NCI-H1417 treated with DMSO at 0.1 percent for 48 hours (cell line): ENCODE measurements around the gene UNC5CL.
"Not testable (repeated sequence)": the region's sequence is repeated elsewhere in the genome, so short reads cannot be mapped to it uniquely, and the experiment has no call there.

ENCODE experiments used
- DNase-seq: peaks from one replicate; lab custom pipeline; 2025; lab: John Stamatoyannopoulos, UW

UNC5CL gene

DNA sequence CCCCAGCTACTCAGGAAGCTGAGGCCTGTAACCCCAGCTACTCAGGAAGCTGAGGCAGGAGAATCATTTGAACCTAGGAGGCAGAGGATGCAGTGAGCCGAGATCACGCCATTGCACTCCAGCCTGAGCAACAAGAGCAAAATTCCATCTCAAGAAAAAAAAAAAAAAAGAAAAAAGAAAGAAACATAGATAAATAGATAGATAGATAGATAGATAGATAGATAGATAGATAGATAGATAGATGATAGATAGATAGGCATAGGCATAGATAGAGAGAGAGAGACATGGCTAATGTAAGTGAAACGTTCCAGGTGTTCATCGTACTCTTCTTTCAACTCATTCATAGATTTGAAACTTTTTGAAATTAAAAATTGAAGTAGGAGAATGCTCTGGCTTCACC is 32.0 kb downstream of the UNC5CL start:
- DNase-seq = not testable (repeated sequence)

- not testable (repeated sequence) for DNase-seq
These were observed 32.8 kb downstream of the UNC5CL start for GRCh38 chr6:41006217-41006616.

DNA sequence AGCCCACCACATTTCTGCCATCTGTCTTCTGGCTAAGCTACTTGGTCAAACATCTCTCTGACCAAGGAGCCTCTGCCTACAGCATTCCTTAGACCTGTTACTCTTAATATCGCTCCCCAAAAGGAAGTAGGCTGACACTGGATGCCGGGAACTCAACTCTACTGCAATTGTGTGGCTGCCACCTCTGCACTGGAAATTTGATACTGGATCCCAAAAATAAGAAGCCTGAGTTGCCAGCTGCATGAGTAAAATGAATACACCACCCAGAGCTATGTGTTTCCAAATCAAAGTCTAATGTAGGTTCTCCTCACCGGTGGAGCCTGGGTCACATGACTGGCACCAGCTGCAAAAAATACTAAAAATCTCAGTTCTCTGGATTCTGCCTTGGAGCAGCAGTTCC is 36.9 kb downstream of the UNC5CL start:
- DNase-seq = no peak

DNA sequence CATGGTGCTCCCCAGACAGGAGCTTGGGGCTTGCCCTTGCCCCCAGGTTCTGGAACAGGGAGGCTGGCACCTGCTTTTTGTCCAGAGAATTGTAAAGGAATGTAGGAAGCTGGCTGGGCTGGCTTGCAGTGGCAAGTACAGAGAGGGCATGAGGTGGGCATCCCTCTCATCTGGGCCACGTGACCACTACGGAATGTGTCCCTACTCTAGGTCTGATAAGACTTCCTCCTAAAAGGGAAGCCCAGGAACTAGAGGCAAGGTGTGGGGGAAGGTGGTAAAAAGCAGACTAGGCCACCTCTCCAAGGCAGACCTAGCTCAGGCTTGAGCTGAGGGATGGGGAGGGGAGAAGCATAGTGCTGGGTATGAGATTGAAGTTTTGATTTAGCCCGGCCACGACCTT is 38.8 kb downstream of the UNC5CL start:
- DNase-seq = no peak

GRCh38 chr6:40999569-40999968 is 39.5 kb downstream of the UNC5CL start:
- no peak for DNase-seq

DNA sequence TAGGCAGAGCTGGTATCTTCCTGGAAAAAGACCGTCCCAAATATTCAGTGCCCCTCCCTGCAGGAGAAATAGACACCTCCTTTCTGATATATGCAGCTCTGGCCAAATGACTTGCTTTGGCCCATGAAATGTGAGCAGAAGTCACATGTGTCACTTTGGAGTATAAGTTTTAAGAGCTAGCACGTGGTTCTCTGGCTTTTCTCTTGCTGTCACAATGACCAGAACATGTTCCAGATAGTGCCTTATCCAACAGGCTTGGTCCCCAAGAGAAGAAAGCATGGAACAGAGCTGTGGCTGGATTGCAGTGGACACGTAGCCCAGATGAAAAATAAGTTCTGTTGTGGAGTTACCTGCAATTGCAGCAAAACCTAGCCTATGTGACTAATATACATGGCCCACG is 40.4 kb downstream of the UNC5CL start:
- no peak for DNase-seq

- DNase-seq = no peak
These were observed 41.6 kb downstream of the UNC5CL start for GRCh38 chr6:40997234-40997957.

DNA sequence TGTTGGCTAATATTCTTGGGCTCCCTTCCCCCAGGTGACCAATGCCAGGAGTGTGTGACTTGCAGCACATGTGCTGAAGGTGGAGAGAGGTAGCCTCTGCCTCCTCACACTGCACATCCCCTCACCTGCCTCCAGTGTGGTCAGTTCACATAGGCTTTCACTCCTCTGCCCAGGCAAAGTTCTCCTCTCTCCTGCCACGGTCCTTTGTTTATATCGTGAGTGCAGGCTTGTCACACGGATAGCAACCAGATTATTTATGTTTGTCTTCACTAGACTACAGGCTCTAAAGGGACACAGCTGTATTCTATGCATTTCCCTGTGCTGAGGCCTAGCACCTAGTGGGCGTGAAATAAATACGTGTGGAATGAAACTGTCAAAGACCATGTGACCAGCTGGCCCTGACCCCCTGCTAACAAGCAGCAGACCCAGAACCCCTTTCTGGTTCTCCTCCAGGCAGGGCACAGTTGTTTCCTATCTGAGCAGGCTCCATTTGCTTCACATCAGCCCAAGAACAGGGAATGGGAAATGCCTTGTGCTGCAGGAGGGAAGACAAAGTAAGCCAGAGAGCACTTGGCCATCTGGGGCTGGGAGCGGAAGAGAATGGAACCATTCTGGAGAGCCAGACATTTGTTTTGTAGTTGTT is 42.3 kb downstream of the UNC5CL start:
- no peak for DNase-seq

DNA sequence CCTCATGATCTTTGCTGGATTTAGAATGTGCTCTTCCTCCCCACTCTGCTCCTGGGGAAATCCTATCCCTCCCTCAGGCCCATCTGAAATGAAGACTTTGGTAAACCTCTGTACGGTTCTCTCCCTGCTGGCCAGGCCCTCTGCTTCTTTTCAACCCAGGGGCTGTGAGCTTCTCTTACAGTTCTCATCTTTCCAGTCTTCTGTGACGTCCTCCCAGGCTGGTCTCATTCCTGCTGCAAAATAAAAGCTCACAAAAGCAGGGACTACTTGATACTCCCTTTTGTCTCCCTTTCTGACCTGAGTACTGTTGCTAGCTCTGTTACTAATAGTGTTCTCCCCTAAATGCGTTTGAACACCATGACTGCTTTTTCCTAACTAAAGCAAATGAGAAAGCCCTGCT is 46.3 kb downstream of the UNC5CL start:
- no peak for DNase-seq

DNA sequence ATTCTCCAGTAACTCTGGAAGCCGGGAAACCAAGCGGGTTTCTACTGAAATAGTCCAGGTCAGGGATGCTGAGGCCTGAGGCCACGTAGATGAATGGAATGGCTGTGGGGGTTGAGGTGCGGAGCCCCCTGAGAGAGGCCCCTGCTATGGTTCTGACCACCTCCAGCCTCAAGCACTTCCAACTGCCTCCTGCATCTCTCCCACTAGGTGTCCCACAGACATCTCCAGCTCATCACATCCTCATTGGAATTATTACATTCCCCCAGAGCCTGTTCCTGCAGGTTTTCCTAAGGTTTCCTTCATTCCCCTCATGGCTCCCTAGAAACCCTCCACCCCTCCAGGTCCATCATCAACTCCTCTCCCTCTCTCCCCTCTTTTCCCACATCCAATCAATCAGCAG is 48.7 kb downstream of the UNC5CL start:
- DNase-seq = no peak

GRCh38 chr6:40989204-40990169 is 49.5 kb downstream of the UNC5CL start:
- DNase-seq = no peak

DNA sequence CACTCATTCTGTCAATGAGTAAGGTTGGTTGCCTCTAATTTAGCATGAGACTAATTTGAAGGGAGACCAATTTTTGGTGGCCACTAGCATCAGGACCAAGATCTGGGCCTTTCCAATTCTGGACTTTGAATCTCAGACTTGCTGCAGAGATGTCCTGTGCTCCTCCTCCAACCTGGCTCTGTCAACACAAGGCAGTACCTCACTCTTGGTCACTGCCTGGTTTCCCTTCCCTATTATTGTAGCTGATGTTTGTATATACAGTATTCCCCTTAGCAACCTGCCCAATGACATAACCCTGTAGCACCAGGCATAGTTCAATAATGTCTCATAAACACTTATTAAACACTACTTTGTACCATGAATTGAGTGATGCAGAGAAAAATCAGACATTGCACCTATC is 50.4 kb downstream of the UNC5CL start:
- DNase-seq = no peak

GRCh38 chr6:40986921-40987819 is 51.9 kb downstream of the UNC5CL start:
- DNase-seq = no peak

DNA sequence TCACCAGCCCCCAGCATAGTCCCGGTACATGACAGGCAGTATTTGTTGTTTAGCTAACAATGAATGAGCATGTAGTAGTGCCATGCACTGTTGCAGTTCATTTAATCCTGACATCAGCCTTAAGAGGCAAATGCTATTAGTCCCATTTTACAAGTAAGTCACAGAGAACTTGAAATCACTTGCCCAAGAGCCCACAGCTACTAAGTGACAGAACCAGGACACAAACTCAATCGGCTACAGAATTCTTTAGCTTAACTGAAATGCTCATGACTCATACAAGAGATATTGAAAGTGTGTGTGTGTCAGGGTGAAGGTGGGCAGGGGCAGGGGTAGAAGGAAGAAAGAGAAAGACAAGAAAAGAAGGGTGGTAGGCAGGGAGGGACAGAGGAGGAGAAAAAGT is 52.7 kb downstream of the UNC5CL start:
- DNase-seq = no peak

GRCh38 chr6:40983752-40984151 is 55.3 kb downstream of the UNC5CL start:
- no peak for DNase-seq

GRCh38 chr6:40982917-40983316 is 56.1 kb downstream of the UNC5CL start:
- no peak for DNase-seq

DNA sequence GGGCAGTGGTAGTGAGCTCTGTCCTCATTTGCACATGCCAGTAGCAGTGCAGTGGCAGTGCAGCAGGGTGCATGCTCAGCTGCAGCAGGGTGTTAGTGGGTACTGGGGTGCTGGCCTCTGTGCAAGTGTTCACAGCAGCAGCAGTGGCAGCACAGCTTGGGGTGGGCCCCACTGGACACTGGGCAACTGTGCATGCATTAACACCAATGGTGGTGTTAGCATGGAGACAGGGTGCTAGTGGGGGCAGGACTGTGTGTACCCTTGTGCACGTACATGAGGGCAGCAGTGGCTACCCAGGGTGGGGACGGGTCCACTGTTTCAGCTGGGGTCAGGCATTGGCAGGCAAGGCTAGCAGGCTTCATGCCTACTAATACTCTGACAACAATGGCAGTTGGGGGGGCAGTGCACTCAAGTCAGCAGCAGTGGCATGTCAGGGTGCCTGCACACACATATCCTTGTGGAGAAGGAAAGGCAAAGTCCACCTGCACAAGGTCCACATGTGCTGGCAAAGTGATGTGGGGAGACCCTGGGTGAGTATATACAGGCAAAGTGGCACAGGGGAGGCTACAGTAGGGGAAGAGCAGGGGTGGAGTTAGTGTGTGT is 60.2 kb downstream of the UNC5CL start:
- DNase-seq = no peak

GRCh38 chr6:40977695-40978094 is 61.3 kb downstream of the UNC5CL start:
- DNase-seq = no peak

GRCh38 chr6:40977085-40977484 is 61.9 kb downstream of the UNC5CL start:
- DNase-seq = no peak
